ENCODE data around the gene SLC39A12. TPM values are rescaled to one million over a fixed set of nuclear protein-coding genes. Genes with fewer than 3 reads are reported as not detected.

The SLC39A12 gene
- total and polyA plus RNA-seq, 2 of the 4 experiments (the other 2 are of a cell fraction): not detected

DNA sequence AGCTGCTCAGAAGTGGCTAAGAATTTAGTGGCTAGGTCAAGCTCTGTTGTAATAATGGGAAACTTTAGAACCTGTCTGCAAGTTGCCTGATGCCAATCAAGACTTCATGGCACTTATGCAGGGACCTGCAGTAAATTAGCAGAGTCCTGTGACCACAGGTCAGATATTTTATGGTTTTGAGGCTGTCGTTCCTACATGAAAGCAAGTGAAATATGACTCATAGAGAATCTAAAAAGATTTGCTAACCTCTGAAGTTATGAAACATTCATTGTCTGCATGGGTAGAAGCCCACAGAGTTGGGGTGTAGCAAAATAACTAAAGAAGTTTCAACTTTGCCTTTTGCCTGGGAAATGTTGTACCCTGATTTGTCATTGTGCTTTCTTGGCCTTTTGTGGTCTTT lies 32.3 kb downstream of the SLC39A12 start:
- no peak overlapping the region for H2AK9ac ChIP-seq (replicated peaks; ENCODE audit: low read depth, low read length, poor library complexity)
- no peak overlapping the region for H2BK15ac ChIP-seq (ENCODE audit: low read depth, low read length)
- TF ChIP-seq, protein P1, sequence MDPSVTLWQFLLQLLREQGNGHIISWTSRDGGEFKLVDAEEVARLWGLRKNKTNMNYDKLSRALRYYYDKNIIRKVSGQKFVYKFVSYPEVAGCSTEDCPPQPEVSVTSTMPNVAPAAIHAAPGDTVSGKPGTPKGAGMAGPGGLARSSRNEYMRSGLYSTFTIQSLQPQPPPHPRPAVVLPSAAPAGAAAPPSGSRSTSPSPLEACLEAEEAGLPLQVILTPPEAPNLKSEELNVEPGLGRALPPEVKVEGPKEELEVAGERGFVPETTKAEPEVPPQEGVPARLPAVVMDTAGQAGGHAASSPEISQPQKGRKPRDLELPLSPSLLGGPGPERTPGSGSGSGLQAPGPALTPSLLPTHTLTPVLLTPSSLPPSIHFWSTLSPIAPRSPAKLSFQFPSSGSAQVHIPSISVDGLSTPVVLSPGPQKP (IDR thresholded peaks at IDR 0.05; ENCODE audit: borderline replicate concordance, low read depth, low read length): no peak
- TF ChIP-seq FOS (IDR thresholded peaks at IDR 0.05; ENCODE audit: low read depth, low read length) (0 out of 2 replicates have a peak, but pooled peaks have one; percentile 11), CEBPB (IDR thresholded peaks at IDR 0.05; ENCODE audit: low read depth, low read length) (0 out of 2 replicates have a peak, but pooled peaks have one; percentile 25)
- H3K14ac ChIP-seq (replicated peaks; ENCODE audit: low read depth, low read length): no peak overlapping the region
- dilution Hi-C loops (cut with HindIII; ENCODE audit: low sequenced_read_pairs, unreplicated experiment): no loop called here
- H3K4ac ChIP-seq (ENCODE audit: low read depth, low read length): no peak overlapping the region
- H4K20me1 ChIP-seq (ENCODE audit: insufficient read depth, low read length): no peaks in the 10 kb centered on the region
- no peak overlapping the region for H3K18ac ChIP-seq (ENCODE audit: low read depth, low read length)
- H3K4me1 ChIP-seq (ENCODE audit: control insufficient read depth, insufficient read depth, low read length): peaks cover 9% of the 10 kb centered on the region
- no peak overlapping the region for H2AK5ac ChIP-seq (ENCODE audit: low read depth, low read length)
- H3K4me3 ChIP-seq (ENCODE audit: insufficient read depth, low read depth, low read length): no peak overlapping the region
- H2BK5ac ChIP-seq (ENCODE audit: low read depth, low read length, poor library complexity, severe bottlenecking): no peak overlapping the region
- no peak for ATAC-seq (ENCODE audit: low read depth)
- no peaks in the 10 kb centered on the region for H3K9me1 ChIP-seq (ENCODE audit: insufficient read depth, low read length)
- peak; percentile 49 for DNase-seq
- H2BK120ac ChIP-seq (ENCODE audit: low read depth, low read length): no peak overlapping the region
- no CpG with 5 or more reads among the region's 1 CpG for WGBS, 2 experiments (ENCODE audit: extremely low coverage in 2 of 2, insufficient read length in 1 of 2)
- in situ Hi-C loops (cut with MboI; ENCODE audit: low sequenced_read_pairs): no loop called here
- H3K4me2 ChIP-seq (ENCODE audit: low read depth, low read length): no peak overlapping the region
- no peak overlapping the region for H2BK20ac ChIP-seq (ENCODE audit: low read depth, low read length)
- H3K9ac ChIP-seq (ENCODE audit: low read depth, low read length): no peak overlapping the region
- POLR2A ChIA-PET (ENCODE audit: unreplicated experiment): no interaction called here
- intact Hi-C loops (cut with micrococcal nuclease): no loop called here
- H3K27ac ChIP-seq (ENCODE audit: insufficient read depth, low read length): no peak overlapping the region
- no peak overlapping the region for H4K8ac ChIP-seq (ENCODE audit: low read depth in 2 of 2, low read length in 2 of 2)
- 0 out of 2 replicates have a peak, but pooled peaks cover 1% of the 10 kb centered on the region for H3K9me3 ChIP-seq (ENCODE audit: control insufficient read depth, insufficient read depth, low read length)
- no peaks in the 10 kb centered on the region for H3K36me3 ChIP-seq (ENCODE audit: control insufficient read depth, insufficient read depth, low read length)
- no peak overlapping the region for H4K5ac ChIP-seq (ENCODE audit: low read depth, low read length)
- CTCF ChIA-PET: no interaction called here
- H3K23ac ChIP-seq (ENCODE audit: low read depth, low read length): no peak overlapping the region
- no peaks in the 10 kb centered on the region for H3K27me3 ChIP-seq (ENCODE audit: control insufficient read depth, insufficient read depth, low read length)
- H4K91ac ChIP-seq (ENCODE audit: insufficient read depth, low read depth, low read length): no peak overlapping the region
- no peaks in the 10 kb centered on the region for H3K79me1 ChIP-seq (ENCODE audit: low read depth in 1 of 2, low read length in 2 of 2)
- no peak overlapping the region for H2AFZ ChIP-seq (replicated peaks; ENCODE audit: low read length, poor library complexity)
- no peak overlapping the region for H3K56ac ChIP-seq (ENCODE audit: extremely low read depth, insufficient read depth, low read length)
- BruUV-seq (replicated peaks): no TSS peak
